ENCODE data around the gene EFCAB6.

EFCAB6 gene

DNA sequence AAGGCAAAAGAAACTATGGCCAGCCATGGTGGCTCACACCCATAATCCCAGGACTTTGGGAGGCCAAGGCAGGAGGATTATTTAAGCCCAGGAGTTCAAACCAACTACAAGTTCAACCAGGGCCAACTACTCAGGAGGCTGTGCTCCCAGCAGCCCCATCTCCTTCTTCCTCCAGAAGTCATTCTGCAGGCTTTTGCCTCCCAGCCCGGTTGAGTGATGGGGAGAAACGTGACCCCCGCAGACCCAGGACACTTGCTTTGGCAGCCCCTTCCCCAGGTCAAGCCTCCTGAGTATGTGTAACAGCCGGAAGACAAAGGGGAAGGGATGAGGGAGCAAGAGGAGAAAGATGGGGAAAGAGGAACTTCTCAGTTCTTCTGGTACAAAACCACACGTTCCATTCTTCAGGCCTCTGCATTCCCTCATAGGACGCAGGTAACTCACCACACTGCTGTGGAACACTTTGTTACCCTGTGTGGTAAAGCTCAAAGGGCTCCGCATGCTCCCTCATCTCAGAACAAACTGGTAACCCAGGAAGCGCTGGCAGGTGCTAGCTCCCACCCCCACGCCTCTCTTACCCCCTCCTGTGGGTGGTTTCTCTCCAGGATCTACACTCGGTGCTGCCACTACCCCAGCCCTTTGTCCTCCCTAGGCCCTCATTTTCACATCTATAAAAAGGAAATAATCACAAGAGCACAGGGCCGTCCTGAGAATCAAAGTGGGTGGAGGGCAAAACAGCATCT, 46.2 kb upstream of the EFCAB6 start:
- no peaks in the 10 kb centered on the region for H3K36me3 ChIP-seq (ENCODE audit: insufficient read depth, low read length)
- no peak for TF ChIP-seq EZH2 (IDR thresholded peaks at IDR 0.05; ENCODE audit: borderline replicate concordance, low read depth, low read length, severe bottlenecking)
- TF ChIP-seq, protein P1, sequence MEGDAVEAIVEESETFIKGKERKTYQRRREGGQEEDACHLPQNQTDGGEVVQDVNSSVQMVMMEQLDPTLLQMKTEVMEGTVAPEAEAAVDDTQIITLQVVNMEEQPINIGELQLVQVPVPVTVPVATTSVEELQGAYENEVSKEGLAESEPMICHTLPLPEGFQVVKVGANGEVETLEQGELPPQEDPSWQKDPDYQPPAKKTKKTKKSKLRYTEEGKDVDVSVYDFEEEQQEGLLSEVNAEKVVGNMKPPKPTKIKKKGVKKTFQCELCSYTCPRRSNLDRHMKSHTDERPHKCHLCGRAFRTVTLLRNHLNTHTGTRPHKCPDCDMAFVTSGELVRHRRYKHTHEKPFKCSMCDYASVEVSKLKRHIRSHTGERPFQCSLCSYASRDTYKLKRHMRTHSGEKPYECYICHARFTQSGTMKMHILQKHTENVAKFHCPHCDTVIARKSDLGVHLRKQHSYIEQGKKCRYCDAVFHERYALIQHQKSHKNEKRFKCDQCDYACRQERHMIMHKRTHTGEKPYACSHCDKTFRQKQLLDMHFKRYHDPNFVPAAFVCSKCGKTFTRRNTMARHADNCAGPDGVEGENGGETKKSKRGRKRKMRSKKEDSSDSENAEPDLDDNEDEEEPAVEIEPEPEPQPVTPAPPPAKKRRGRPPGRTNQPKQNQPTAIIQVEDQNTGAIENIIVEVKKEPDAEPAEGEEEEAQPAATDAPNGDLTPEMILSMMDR (IDR thresholded peaks at IDR 0.05; ENCODE audit: borderline replicate concordance, extremely low read depth, low read length, poor library complexity, severe bottlenecking), result no peak
- H3K27me3 ChIP-seq (ENCODE audit: insufficient read depth, low read length, poor library complexity), result no peaks in the 10 kb centered on the region
- no peak overlapping the region for H3K4me2 ChIP-seq (ENCODE audit: insufficient read depth, low read length)
- H4K20me1 ChIP-seq (ENCODE audit: insufficient read depth, low read length), result 0 out of 2 replicates have a peak, but pooled peaks cover 4% of the 10 kb centered on the region
- no peak overlapping the region for H3K9ac ChIP-seq (ENCODE audit: low read depth, low read length)
- DNase-seq (no peak), ATAC-seq (ENCODE audit: insufficient read depth, low read depth) (no peak)
- no peak overlapping the region for H2AFZ ChIP-seq (ENCODE audit: low read depth, low read length)
- H3K4me1 ChIP-seq (ENCODE audit: insufficient read depth, low read length), result no peaks in the 10 kb centered on the region
- no peaks in the 10 kb centered on the region for H3K79me2 ChIP-seq (ENCODE audit: insufficient read depth, low read length)
- peaks cover 2% of the 10 kb centered on the region for H3K9me3 ChIP-seq (ENCODE audit: insufficient read depth, low read length, severe bottlenecking)
- no peak overlapping the region for H3K4me3 ChIP-seq (ENCODE audit: low read depth in 1 of 2, low read length in 2 of 2)
- H3K27ac ChIP-seq (ENCODE audit: low read length), result no peak overlapping the region

DNA sequence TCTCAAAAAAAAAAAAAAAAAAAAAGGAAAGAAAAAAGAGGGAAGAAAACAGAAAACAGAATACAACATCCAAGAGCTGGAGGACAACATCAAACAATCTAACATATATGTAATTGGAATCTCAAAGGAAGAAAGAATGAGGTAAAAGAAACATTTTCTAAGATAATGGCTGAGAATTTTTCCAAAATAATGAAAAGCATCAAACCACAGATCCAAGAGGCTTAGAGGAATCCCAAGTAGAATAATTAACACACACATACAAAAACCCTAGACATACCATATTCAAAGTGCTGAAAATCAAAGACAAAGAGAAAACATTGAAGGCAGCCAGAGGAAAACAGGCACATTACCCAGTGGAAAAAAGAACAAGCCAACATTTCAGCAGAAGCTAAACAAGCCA, 45.3 kb upstream of the EFCAB6 start:
- Histone ChIP-seq H3K4me1 (ENCODE audit: insufficient read depth, low read length) (no peaks in the 10 kb centered on the region), H3K27ac (ENCODE audit: low read length) (no peak overlapping the region), H3K9me3 (ENCODE audit: insufficient read depth, low read length, severe bottlenecking) (peaks cover 2% of the 10 kb centered on the region), H3K9ac (ENCODE audit: low read depth, low read length) (no peak overlapping the region), H3K4me2 (ENCODE audit: insufficient read depth, low read length) (no peak overlapping the region), H4K20me1 (ENCODE audit: insufficient read depth, low read length) (0 out of 2 replicates have a peak, but pooled peaks cover 4% of the 10 kb centered on the region), H3K79me2 (ENCODE audit: insufficient read depth, low read length) (no peaks in the 10 kb centered on the region), H3K36me3 (ENCODE audit: insufficient read depth, low read length) (no peaks in the 10 kb centered on the region), H3K27me3 (ENCODE audit: insufficient read depth, low read length, poor library complexity) (no peaks in the 10 kb centered on the region), H2AFZ (ENCODE audit: low read depth, low read length) (no peak overlapping the region), H3K4me3 (ENCODE audit: low read depth in 1 of 2, low read length in 2 of 2) (no peak overlapping the region)
- ATAC-seq (ENCODE audit: insufficient read depth, low read depth) (no peak), DNase-seq (no peak)
- TF ChIP-seq, protein P1 (IDR thresholded peaks at IDR 0.05; ENCODE audit: borderline replicate concordance, extremely low read depth, low read length, poor library complexity, severe bottlenecking), result no peak
- no peak for TF ChIP-seq EZH2 (IDR thresholded peaks at IDR 0.05; ENCODE audit: borderline replicate concordance, low read depth, low read length, severe bottlenecking)

DNA sequence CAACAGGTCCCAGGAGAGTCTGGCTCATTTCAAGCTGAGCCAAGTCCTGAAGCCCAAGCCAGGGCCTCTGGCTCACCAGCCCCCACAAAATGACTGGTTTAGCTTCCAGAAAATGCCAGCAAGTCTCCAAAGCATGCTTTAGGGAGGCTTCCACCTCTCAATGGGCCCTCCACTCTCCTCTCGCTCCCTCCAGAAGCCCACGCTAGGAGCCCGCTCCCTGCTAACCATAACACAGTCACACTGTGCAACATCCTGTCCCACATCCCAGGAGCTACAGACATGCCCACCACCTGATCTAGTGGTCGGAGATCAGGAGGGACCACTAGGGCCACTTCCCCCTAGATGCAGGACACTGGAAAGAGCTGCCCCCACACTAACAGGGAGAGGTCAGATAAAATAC, 43.3 kb upstream of the EFCAB6 start:
- H3K4me3 ChIP-seq (ENCODE audit: low read depth in 1 of 2, low read length in 2 of 2), result no peak overlapping the region
- H3K9me3 ChIP-seq (ENCODE audit: insufficient read depth, low read length, severe bottlenecking), result peaks cover 2% of the 10 kb centered on the region
- no peak overlapping the region for H3K27ac ChIP-seq (ENCODE audit: low read length)
- no peaks in the 10 kb centered on the region for H3K4me1 ChIP-seq (ENCODE audit: insufficient read depth, low read length)
- H3K79me2 ChIP-seq (ENCODE audit: insufficient read depth, low read length), result no peaks in the 10 kb centered on the region
- TF ChIP-seq, protein P1 (IDR thresholded peaks at IDR 0.05; ENCODE audit: borderline replicate concordance, extremely low read depth, low read length, poor library complexity, severe bottlenecking), result no peak
- no peak for TF ChIP-seq EZH2 (IDR thresholded peaks at IDR 0.05; ENCODE audit: borderline replicate concordance, low read depth, low read length, severe bottlenecking)
- no peak overlapping the region for H3K9ac ChIP-seq (ENCODE audit: low read depth, low read length)
- H2AFZ ChIP-seq (ENCODE audit: low read depth, low read length), result no peak overlapping the region
- H4K20me1 ChIP-seq (ENCODE audit: insufficient read depth, low read length), result 0 out of 2 replicates have a peak, but pooled peaks cover 4% of the 10 kb centered on the region
- no peaks in the 10 kb centered on the region for H3K36me3 ChIP-seq (ENCODE audit: insufficient read depth, low read length)
- DNase-seq (no peak), ATAC-seq (ENCODE audit: insufficient read depth, low read depth) (no peak)
- no peak overlapping the region for H3K4me2 ChIP-seq (ENCODE audit: insufficient read depth, low read length)
- H3K27me3 ChIP-seq (ENCODE audit: insufficient read depth, low read length, poor library complexity), result no peaks in the 10 kb centered on the region
